ENCODE data around the gene AKR1A1. TPM values are rescaled to one million over a fixed set of nuclear protein-coding genes. Genes with fewer than 3 reads are reported as not detected.

The AKR1A1 gene
- total RNA-seq, 1 experiment from 2014 or later, result 111 TPM

DNA sequence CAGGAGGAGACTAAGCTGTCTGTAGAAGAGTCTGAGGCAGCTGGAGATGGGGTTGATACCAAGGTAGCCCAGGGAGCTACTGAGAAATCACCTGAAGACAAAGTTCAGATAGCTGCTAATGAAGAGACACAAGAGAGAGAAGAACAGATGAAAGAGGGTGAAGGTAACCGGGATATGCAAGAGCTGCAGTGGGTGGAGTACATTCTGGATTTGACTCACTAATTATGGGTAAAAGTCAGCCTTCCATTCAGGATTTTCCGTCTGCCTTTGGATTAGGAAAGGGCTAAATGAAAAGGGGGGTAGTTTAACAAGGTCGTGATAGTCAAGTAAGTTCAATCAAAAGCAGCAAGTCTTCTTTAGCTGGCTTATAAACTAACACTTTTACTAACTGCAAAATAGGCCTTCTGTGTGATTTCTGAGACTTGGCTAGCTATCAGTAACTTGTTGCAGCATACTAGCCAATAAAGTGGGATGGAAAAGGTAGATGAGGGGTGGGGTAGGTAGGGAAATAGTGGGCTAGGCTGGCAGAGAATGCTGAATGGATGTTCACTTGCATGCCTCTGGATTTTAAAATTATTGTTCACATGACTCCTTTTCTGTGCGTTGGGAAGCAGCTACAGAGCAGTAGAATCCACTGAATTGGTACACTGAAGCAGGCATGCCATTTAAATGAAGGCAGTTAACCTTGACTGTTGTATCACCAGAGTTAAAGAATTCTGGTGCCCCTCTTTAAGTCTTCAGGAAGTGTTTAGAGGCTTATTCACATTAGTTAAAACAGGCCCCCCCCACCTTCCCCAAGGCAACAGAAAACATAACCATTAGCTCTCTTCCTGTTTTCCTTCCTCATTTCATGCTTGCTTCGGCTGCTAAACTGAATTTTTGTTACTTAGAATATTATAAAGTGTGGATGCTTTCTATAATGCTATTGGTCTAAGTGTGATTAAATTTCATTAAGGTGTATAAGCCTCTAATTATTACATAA, 57.8 kb downstream of the AKR1A1 start:
- Mint-ChIP-seq H3K4me3 (ENCODE audit: low read depth, unreplicated experiment) (no peak overlapping the region), H3K36me3 (ENCODE audit: insufficient read depth, unreplicated experiment) (peaks cover 74% of the 10 kb centered on the region), H3K4me1 (ENCODE audit: low read depth, unreplicated experiment) (peaks cover 11% of the 10 kb centered on the region), H3K27me3 (ENCODE audit: unreplicated experiment) (no peaks in the 10 kb centered on the region), H3K9me3 (ENCODE audit: low read depth, unreplicated experiment) (no peaks in the 10 kb centered on the region), H3K27ac (ENCODE audit: unreplicated experiment) (peak overlapping the region; percentile 5)
- no TSS peak for BruUV-seq (replicated peaks)
- intact Hi-C loops (cut with micrococcal nuclease; ENCODE audit: unreplicated experiment), result no loop called here
- CTCF ChIA-PET, result interaction anchor here (0.6 kb wide), 1 partner anchor 358 kb away, joined by 3 read pairs; no protein-coding TSS in a partner anchor
- no peak for DNase-seq
- no peak for TF ChIP-seq CTCF (IDR thresholded peaks at IDR 0.05; ENCODE audit: unreplicated experiment)

GRCh38 chr1:45610589-45611226, 60.1 kb downstream of the AKR1A1 start:
- no peak overlapping the region for H3K27ac Mint-ChIP-seq (ENCODE audit: unreplicated experiment)
- no TSS peak for BruUV-seq (replicated peaks)
- DNase-seq, result no peak
- H3K36me3 Mint-ChIP-seq (ENCODE audit: insufficient read depth, unreplicated experiment), result peaks cover 75% of the 10 kb centered on the region
- H3K4me1 Mint-ChIP-seq (ENCODE audit: low read depth, unreplicated experiment), result peaks cover 11% of the 10 kb centered on the region
- intact Hi-C loops (cut with micrococcal nuclease; ENCODE audit: unreplicated experiment), result no loop called here
- H3K4me3 Mint-ChIP-seq (ENCODE audit: low read depth, unreplicated experiment), result no peak overlapping the region
- no peak for TF ChIP-seq CTCF (IDR thresholded peaks at IDR 0.05; ENCODE audit: unreplicated experiment)
- H3K9me3 Mint-ChIP-seq (ENCODE audit: low read depth, unreplicated experiment), result no peaks in the 10 kb centered on the region
- CTCF ChIA-PET, result no interaction called here
- no peaks in the 10 kb centered on the region for H3K27me3 Mint-ChIP-seq (ENCODE audit: unreplicated experiment)

GRCh38 chr1:45612941-45613579, 62.4 kb downstream of the AKR1A1 start:
- no peak for DNase-seq
- peaks cover 71% of the 10 kb centered on the region for H3K36me3 Mint-ChIP-seq (ENCODE audit: insufficient read depth, unreplicated experiment)
- CTCF ChIA-PET, result interaction anchor here (0.6 kb wide), 1 partner anchor 29 kb away, joined by 5 read pairs; no protein-coding TSS in a partner anchor

More at GRCh38 chr1:45612941-45613579, 62.4 kb downstream of the AKR1A1 start:
- intact Hi-C loops (cut with micrococcal nuclease; ENCODE audit: unreplicated experiment), result no loop called here
- H3K4me1 Mint-ChIP-seq (ENCODE audit: low read depth, unreplicated experiment), result no peaks in the 10 kb centered on the region
- no peaks in the 10 kb centered on the region for H3K27me3 Mint-ChIP-seq (ENCODE audit: unreplicated experiment)
- BruUV-seq (replicated peaks), result no TSS peak
- no peak for TF ChIP-seq CTCF (IDR thresholded peaks at IDR 0.05; ENCODE audit: unreplicated experiment)
- no peaks in the 10 kb centered on the region for H3K9me3 Mint-ChIP-seq (ENCODE audit: low read depth, unreplicated experiment)
- H3K27ac Mint-ChIP-seq (ENCODE audit: unreplicated experiment), result no peak overlapping the region
- no peak overlapping the region for H3K4me3 Mint-ChIP-seq (ENCODE audit: low read depth, unreplicated experiment)

Data from Calu3 (cell line).